GM21737 (cell line): ENCODE results near the gene TGFBI.

Experiments
- ATAC-seq: cut with Tn5 transposase; IDR thresholded peaks from one replicate; pipeline ENCODE4 v1.9.1; 2021; ENCODE audit warnings: mild to moderate bottlenecking, moderate library complexity; ENCODE audit not compliant: unreplicated experiment

Gene TGFBI

GRCh38 chr5:136000932-136001331 is 27.9 kb upstream of the TGFBI start:
- no peak for ATAC-seq

GRCh38 chr5:136001466-136001981 is 27.3 kb upstream of the TGFBI start:
- ATAC-seq: no peak

DNA sequence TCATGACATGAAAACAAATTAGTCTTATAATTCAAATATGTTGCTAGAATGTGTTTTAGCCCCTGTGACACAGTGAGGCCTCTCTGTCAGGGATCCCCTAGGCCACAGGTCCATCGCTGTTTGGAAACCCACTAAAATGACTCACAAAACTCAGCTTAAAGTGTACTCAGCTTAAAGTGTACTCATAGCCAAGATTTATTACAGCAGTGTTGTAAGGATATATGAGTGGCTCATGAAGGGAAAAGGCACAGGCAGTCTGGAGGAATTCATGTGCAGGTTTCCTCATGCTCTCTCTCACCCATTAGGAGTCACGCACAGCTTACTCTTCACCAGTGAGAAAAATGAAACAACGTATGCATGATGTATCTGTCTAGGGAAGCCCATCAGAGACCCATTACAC is 24.4 kb upstream of the TGFBI start:
- no peak for ATAC-seq

DNA sequence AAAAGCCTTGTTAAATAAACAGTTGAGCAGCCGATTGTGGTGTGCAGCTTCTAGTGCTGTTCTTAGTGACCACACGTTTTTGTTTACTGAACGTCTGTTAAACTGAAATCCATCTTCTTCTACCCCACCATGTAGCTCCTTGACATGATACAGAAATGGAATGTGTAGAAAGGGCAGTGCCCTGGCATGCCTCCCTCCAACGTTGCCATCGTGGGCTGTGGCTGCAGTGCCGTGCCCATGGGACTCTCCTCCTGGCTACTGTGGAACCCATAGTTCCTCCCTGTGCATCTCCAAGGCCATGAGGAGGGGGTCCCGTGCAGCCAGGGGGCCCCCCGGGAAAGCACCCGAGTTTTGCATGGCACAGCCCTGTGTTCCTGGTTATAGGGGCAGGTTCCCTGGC is 23.3 kb upstream of the TGFBI start:
- no peak for ATAC-seq

DNA sequence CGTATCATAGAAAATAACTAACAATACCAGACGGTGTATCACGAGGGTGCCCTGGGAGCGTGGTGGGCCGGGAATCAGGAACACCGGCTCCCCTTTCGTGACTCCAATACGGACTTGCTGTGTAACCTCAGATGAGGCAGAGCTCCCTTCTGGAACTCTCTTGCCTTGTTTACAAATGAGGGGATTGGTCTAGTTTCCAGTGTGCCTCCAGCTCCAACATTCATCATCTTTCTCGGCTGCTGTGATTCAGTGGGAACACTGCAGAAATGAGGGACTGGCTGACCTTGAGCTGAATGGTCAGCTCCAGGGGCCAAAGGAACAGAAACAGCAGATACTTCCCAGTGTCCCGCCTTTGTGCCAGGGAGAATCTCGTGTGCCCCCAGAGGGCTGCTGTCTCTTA is 22.6 kb upstream of the TGFBI start:
- ATAC-seq: no peak

DNA sequence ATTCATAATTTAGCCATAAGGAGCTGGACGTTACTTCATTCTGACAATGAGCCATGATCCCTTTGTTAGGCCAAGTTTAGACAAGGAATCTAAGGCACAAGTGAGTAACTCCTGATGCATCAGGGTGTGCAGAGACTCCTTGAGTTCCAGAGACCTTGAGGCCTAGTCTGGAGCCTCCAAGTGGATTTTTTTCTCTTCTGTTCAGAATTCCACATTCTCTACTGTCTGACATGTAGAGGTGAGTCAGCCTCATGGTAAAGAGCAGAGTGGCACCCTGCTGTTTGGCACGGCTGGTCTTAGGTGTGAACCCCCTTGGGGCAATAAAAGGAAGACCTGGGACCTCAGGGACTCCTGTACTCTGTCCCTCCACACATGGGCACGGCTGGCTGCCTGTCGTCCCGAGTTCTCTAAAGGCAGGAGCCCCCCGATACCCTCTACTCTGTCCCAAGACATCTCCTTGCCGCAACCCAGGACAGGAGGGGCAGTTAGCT is 22.0 kb upstream of the TGFBI start:
- ATAC-seq: no peak

DNA sequence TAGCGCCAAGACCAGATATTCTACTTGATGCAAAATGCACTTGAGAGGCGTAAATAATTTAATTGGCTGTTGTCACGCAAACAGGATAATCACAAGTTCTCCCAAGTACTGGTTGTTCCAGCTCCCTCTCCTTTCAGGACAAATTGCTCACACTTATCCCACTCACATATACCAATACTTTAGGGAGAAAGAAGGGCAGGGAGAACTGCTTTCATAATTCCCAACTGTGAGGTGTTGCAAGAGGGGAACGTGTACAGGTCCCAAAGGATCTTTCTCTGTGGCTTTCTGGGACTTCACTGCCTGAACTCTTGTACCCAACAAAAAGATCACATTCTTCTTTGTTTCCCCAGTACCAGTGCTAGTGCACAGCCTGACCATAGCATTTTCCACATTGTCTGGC is 21.5 kb upstream of the TGFBI start:
- ATAC-seq: no peak

DNA sequence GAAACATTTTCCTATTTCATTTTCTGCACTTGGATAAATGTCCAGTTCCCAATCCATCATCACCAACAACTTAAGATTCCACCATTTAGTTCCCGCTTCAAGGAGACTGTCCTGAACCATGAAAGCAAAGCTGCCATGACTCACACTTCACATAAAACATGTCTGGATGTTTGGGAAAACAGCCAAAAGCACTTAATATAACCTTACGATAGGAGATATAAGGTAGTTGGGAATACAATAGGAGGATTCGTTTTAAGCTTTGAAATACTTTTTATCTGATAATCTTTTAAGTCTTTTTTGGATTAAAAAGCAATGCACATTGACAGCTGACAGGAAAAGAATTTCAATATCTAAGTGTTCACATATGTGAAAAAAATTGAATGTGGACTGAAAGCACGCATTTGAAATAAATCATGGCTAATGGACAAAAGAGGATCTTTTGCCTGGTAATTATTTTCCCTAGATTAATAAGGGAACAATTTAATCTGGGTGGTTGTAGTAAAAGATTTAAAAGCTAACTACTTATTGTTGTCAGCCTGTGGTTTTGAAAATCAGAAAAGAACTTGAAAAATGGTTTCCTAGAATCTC is 17.3 kb upstream of the TGFBI start:
- no peak for ATAC-seq

DNA sequence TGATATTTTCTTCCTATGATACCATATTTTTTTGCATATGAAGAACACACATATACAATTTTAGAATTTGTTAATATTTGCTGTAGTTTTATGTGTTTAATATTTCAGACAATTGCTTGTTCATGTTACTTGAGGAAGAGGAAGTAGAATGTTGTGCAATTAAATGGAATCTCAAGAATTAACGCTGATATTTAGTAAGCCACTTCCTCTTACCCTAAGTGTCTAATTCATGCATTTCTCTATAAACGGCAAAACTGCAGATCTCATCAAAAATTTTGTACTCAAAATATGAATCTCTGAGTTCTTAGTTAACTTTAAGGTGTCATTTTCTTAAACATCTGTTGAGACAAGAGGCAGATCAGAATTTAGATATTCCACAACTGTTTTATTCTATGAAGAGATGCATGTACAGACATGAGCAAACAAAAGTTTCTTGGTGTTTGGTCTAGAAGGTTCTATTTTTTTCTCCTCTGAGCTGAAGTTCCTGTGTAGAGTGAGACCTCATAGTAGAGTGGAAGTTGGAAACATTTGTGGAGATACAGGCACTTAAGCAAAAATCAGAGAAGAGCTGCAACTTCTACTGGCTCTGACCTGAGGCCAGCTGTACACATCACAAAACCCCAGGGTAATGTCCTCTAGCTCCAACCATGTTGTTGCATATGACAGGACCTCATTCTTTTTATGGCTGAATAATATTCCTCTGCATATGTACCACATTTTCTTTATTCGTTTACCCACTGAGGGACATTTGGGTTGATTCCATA is 16.6 kb upstream of the TGFBI start:
- no peak for ATAC-seq

- no peak for ATAC-seq
Measured at GRCh38 chr5:136013559-136013958, 15.2 kb upstream of the TGFBI start.

DNA sequence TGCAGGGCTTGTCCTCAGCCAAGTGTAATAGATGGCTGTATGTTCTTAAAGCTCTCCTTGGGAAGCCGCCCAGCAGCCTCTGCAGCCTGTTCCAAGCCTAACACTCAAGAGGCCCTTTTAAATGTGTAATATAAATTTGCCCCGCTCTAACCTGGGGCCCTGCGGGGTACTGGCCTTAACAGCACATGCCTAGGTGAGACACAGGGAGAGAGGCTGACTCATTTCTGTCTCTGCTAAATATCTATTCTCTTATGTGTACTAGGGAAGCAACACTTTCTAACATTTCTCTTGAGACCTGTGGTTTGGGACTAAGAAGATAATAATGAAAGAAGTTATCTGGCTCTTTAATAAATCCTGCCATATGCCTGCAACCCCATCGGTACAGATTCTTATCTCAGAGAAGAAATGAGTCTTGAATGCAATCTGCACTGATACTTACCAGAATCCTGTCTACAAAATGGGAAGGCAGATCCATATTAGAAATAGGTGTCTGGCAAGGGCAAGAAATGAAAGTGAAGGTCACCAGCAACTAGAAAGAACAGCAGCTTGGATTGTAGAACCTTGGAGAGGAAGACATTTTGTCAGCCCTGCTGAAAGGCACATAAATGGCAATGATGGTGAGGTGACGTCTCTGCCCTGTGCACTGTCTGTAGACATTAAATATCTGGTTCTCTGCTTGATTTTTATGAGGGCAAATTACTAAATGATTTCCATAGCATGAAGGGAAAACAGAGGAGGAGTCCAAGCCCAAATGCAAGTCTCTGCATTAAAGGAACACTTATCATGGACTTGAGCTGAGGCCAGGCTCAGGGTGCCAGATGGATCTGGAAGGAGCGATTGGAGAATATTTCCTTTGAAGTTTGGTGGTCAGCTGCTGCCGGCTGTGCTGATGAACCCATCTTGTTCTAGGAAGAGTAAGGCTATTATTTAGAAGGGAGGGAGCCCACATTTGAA is 14.5 kb upstream of the TGFBI start:
- ATAC-seq: no peak

DNA sequence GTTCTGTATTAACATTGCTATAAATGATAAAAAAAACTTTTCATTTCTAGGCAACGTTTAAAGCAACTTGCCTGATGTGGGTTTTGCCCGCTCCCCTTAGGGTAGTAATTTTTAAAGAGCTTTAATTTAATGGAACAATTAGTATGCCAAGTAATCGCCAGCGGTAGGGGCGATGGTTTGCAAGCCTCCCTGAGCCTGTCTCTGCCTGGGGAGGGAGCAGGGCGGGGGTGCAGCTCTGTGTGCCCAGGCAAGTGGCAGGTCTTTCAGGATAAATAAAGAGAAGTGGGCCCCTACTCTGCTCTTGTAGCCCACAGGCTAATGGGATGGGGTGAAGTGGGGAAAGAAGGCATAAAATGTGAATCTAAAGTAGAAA is 13.8 kb upstream of the TGFBI start:
- ATAC-seq: no peak

- no peak for ATAC-seq
Measured at GRCh38 chr5:136015966-136016650, 12.7 kb upstream of the TGFBI start.

DNA sequence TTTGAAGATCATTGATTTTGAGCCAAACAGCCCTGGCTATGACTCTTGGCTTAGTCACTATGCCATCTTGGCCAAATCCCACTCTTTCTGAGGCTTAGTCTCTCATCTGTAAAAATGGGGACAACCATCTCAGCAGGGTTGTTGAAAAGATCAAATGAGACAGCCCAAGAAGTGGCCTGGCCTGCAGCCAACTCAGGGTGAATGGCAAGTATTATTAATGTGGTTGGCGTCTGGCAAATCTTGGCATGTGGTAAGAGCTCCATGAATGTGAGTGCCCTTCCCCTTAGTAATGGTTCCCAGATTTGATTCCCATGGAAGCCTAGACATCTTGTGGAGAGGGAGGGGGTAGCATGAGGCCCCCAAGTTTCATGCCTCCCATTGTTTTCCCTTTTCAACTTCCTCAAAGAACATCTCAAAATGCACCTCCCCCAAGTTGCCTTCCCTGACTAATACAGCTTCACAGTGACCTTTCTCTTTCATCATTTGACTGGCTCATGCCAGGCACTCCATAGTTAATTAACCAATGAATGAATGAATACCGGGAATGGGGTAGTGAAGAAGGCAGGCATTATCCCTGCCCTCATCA is 11.8 kb upstream of the TGFBI start:
- no peak for ATAC-seq

DNA sequence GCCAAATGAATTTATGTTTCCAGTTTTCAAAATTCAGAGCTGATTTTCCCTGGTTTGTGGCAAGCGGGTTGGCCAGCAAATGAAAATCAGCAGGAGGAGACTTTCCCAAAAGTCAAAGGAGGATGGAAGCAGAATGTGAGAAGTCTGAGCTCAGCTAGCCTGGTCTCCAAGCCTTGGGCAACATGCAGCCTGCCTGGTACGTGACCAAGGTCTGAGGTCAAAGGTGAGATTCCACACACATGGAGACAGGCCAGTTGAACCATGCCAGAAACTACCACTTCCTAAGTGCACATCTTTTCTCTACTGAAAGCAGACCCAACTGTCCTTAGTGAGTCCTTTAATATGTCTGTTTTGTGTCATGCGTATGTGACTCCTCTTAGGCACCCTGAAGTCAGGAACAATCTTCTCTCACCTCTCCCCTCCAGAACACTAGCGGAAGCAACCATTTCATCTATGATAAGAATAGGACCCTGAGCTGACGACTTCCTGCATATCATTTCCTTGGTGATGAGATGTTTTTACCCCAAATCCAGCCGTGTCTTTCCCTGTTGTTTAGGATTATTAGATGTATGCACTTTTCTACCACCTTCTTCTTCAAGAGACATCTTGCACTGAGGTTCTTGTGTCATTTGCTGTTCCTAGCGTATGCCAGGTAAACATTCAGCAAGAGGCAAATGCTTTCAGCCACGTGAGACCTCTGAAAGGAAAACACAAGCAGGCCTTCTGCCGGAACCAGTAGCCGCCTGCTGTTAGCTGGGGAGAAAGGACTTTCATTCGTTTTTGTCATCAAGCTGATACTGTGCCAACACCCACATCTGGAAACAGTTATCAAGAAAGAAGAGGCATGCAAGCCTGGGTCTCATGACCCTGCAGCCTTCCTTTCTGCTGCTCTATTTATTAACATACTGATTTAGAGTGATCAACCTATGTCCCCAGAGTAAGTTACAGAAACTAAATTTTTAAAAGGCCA is 9.7 kb upstream of the TGFBI start:
- no peak for ATAC-seq

- ATAC-seq: no peak
Measured at GRCh38 chr5:136020001-136020382, 8.8 kb upstream of the TGFBI start.

GRCh38 chr5:136020383-136021015 is 8.3 kb upstream of the TGFBI start:
- no peak for ATAC-seq

DNA sequence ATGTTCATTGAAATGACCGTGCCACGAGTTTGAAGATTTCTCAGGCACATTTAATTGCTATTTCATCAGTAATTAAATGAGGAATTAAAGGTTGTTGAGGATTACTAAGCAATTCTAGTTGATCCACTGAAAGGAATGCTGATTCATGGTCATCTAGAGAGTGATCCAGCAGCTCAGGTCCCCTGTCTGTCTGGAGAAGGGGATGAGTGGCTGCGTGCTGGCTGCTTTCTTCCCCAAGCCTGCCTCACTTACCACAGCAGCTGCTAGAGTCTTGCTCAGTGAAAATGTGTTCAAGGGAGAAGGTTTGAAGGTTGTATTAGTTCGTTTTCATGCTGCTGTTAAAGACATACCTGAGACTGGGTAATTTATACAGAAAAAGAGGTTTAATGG is 7.8 kb upstream of the TGFBI start:
- no peak for ATAC-seq

DNA sequence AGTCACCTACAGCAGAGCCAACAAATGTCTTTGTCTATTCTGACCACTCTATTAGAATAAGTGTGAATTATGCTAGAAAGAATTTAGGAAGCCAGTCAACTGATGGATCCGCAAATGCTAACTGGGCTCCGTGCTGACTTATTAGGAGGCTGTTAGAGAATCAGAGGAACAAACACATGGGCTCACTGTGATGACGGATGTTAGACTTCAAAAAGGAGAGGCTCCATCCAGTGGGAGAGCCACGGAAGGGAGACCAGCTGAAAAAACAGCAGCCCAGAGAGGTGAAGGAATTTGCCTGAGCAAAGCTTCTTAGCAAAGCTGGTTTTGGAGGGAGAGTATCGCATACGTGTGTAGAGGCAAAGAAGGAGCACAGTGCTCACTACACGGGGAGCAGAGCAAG is 5.8 kb upstream of the TGFBI start:
- no peak for ATAC-seq
